HepG2 (cell line): ENCODE results near the gene FKBP14. TPM values are rescaled to one million over a fixed set of nuclear protein-coding genes. Genes with fewer than 3 reads are reported as not detected.

Experiments used
- ATAC-seq: fragments of 200-7000 bp; cut with Tn5 transposase; 3 replicates; pipeline ENCODE4 v1.9.1; 2020; ENCODE audit warnings: mild to moderate bottlenecking, moderate library complexity
- BruUV-seq: library from RNA; stranded (reverse); fragments of 400-500 nt; replicated peaks from 2 replicates; lab custom pipeline; 2021; lab: Mats Ljungman, UMichigan
- CTCF ChIA-PET: fragments of 300-600 bp; formaldehyde crosslinking; extraction: SDS; loops from one replicate; lab custom pipeline; 2021; ENCODE audit warnings: low total read pairs, inconsistent platforms, low intra/inter-chr PET ratio; lab: Yijun Ruan, JAX
- POLR2A ChIA-PET: fragments of 350-600 bp; sonication (Branson Sonifier 250); formaldehyde crosslinking; loops from one replicate; lab custom pipeline; 2020; ENCODE audit warnings: antibody characterized with exemption, inconsistent platforms; lab: Yijun Ruan, JAX
- DNase-seq: peaks from one replicate; pipeline ENCODE4 v3.0.0-alpha.2; 2015; ENCODE audit warnings: low spot score
- FAIRE-seq: peaks from 3 replicates; lab custom pipeline; 2011; peaks lifted over from hg19 to GRCh38; lab: Jason Lieb, UNC
- H2AFZ ChIP-seq: one replicate; pipeline ENCODE4 v1.6.1; 2011; ENCODE audit warnings: low read length, inconsistent platforms
- H3K27ac ChIP-seq: fragments of 300-600 bp; 3 replicates; pipeline ENCODE4 v1.8.0; 2011; ENCODE audit warnings: mixed run types, mild to moderate bottlenecking, mixed read lengths, low read length, inconsistent platforms; ENCODE audit not compliant: insufficient read depth; ENCODE audit errors: extremely low read length
- H3K27me3 ChIP-seq, 2 experiments: fragments of 200-600 bp in 1 of 2; 2 replicates in 1 of 2; 3 replicates in 1 of 2; pipeline versions ENCODE4 v1.6.0 to v1.8.0; 2011; ENCODE audit warnings: low read length in 2 of 2, mild to moderate bottlenecking in 2 of 2, moderate library complexity in 2 of 2, inconsistent platforms in 1 of 2; ENCODE audit not compliant: insufficient read depth in 2 of 2, control insufficient read depth in 1 of 2
- H3K36me3 ChIP-seq, 2 experiments: fragments of 200-600 bp in 1 of 2; replicated peaks in 1 of 2; 2 replicates in 1 of 2; 3 replicates in 1 of 2; pipeline versions ENCODE4 v1.5.1 to v1.8.0; 2011; ENCODE audit warnings: low read length in 2 of 2, inconsistent platforms in 1 of 2; ENCODE audit not compliant: insufficient read depth in 2 of 2, control insufficient read depth in 1 of 2
- H3K4me1 ChIP-seq: 2 replicates; pipeline ENCODE4 v1.5.1; 2012; ENCODE audit warnings: low read length, inconsistent platforms; ENCODE audit not compliant: insufficient read depth
- H3K4me2 ChIP-seq: 2 replicates; pipeline ENCODE4 v1.6.0; 2011; ENCODE audit warnings: low read depth, low read length, inconsistent platforms
- H3K4me3 ChIP-seq, 3 experiments: fragments of 200-600 bp in 1 of 3; sonication (generic), shearing (Covaris generic) in 1 of 3; replicated peaks in 1 of 3; 2 replicates each; pipeline ENCODE4 v1.5.1; 2011 to 2016; ENCODE audit warnings: low read length in 3 of 3, inconsistent platforms in 2 of 3, low read depth in 2 of 3, mild to moderate bottlenecking in 2 of 3, control low read depth in 1 of 3, mixed read lengths in 1 of 3; ENCODE audit not compliant: insufficient read depth in 1 of 3
- H3K79me2 ChIP-seq: one replicate; pipeline ENCODE4 v1.6.1; 2011; ENCODE audit warnings: low read length, inconsistent platforms; ENCODE audit not compliant: insufficient read depth
- H3K9ac ChIP-seq: 2 replicates; pipeline ENCODE4 v1.6.0; 2011; ENCODE audit warnings: mild to moderate bottlenecking, low read depth, low read length, inconsistent platforms; ENCODE audit not compliant: insufficient read depth
- H3K9me3 ChIP-seq: 2 replicates; pipeline ENCODE4 v1.5.1; 2012; ENCODE audit warnings: mild to moderate bottlenecking, low read length
- H4K20me1 ChIP-seq: 2 replicates; pipeline ENCODE4 v1.6.0; 2011; ENCODE audit warnings: inconsistent platforms, mild to moderate bottlenecking, low read length, moderate library complexity; ENCODE audit not compliant: insufficient read depth
- BATF2 ChIP-seq: sonication (generic); formaldehyde crosslinking; IDR thresholded peaks from 2 replicates; pipeline ENCODE4 v1.8.0; 2022; ENCODE audit warnings: mild to moderate bottlenecking, missing genetic modification reagents, moderate library complexity
- HNRNPL ChIP-seq: fragments of 200-400 bp; formaldehyde crosslinking; IDR thresholded peaks from 2 replicates; pipeline ENCODE4 v1.6.1; 2017; ENCODE audit warnings: mild to moderate bottlenecking, low read depth, low read length
- IRF9 ChIP-seq: sonication (generic); formaldehyde crosslinking; IDR thresholded peaks from 2 replicates; pipeline ENCODE4 v1.8.0; 2022; ENCODE audit warnings: missing genetic modification reagents, mild to moderate bottlenecking, borderline replicate concordance
- SAFB2 ChIP-seq: sonication (generic); formaldehyde crosslinking; IDR thresholded peaks from 2 replicates; pipeline ENCODE4 v1.5.1; 2020; ENCODE audit warnings: missing genetic modification reagents, low read depth, mild to moderate bottlenecking, borderline replicate concordance
- XBP1 ChIP-seq: sonication (generic); formaldehyde crosslinking; IDR thresholded peaks from 2 replicates; pipeline ENCODE4 v1.5.0; 2020; ENCODE audit warnings: missing genetic modification reagents
- XRCC5 ChIP-seq: fragments of 200-400 bp; formaldehyde crosslinking; optimal IDR thresholded peaks from 2 replicates; pipeline ENCODE3; 2017; ENCODE audit warnings: mild to moderate bottlenecking, low read length
- ZFP82 ChIP-seq: sonication (generic); formaldehyde crosslinking; IDR thresholded peaks from 2 replicates; pipeline ENCODE4 v1.5.1; 2020; ENCODE audit warnings: mild to moderate bottlenecking, missing genetic modification reagents, borderline replicate concordance
- ZNF274 ChIP-seq: sonication (generic); formaldehyde crosslinking; IDR thresholded peaks from 2 replicates; pipeline ENCODE4 v1.5.1; 2020; ENCODE audit warnings: mild to moderate bottlenecking, missing genetic modification reagents
- ZNF382 ChIP-seq: sonication (generic); formaldehyde crosslinking; IDR thresholded peaks from 2 replicates; pipeline ENCODE4 v1.5.0; 2020; ENCODE audit warnings: missing genetic modification reagents, mild to moderate bottlenecking, borderline replicate concordance
- ZNF468 ChIP-seq: sonication (generic); formaldehyde crosslinking; IDR thresholded peaks from 2 replicates; pipeline ENCODE4 v1.8.0; 2022; ENCODE audit warnings: mild to moderate bottlenecking, moderate library complexity, missing genetic modification reagents
- ZNF619 ChIP-seq: sonication (generic); formaldehyde crosslinking; IDR thresholded peaks from 2 replicates; pipeline ENCODE4 v1.4.0; 2020; ENCODE audit warnings: mild to moderate bottlenecking, missing genetic modification reagents
- ZNF678 ChIP-seq: sonication (generic); formaldehyde crosslinking; IDR thresholded peaks from 2 replicates; pipeline ENCODE4 v1.4.0; 2020; ENCODE audit warnings: mild to moderate bottlenecking, missing genetic modification reagents
- ZNF768 ChIP-seq: sonication (generic); formaldehyde crosslinking; IDR thresholded peaks from 2 replicates; pipeline ENCODE4 v1.4.0; 2020; ENCODE audit warnings: missing genetic modification reagents
- ZSCAN12 ChIP-seq: sonication (generic); formaldehyde crosslinking; IDR thresholded peaks from 2 replicates; pipeline ENCODE4 v1.9.0; 2021; ENCODE audit warnings: mild to moderate bottlenecking, missing genetic modification reagents
- in situ Hi-C: cut with HindIII; loops from 2 replicates; pipeline ENCODE4 v1.10.0; 2017; ENCODE audit warnings: low pct_unique_long_range_greater_than_20kb; ENCODE audit not compliant: extremely low pct_ligation_motif_present
- intact Hi-C: fragments of 100-400 bp; cut with micrococcal nuclease; formaldehyde crosslinking; loops from one replicate; pipeline ENCODE4 v1.10.0; 2022; ENCODE audit not compliant: unreplicated experiment
- polyA plus RNA-seq, 8 experiments: library from polyadenylated mRNA; depleted of rRNA in 3 of 8; stranded (reverse) in 7 of 8; unstranded in 1 of 8; fragments of >200 nt; fragmentation: Illumina TruSeq in 4 of 8; extraction: Trizol in 4 of 8; gene quantifications; 2 replicates each; pipeline versions ENCODE4 v1.2.1 to v1.2.3, GENCODE V29; 2011 to 2016; ENCODE audit warnings: low read depth in 4 of 8, missing spikeins in 1 of 8, mixed read lengths in 1 of 8; ENCODE audit not compliant: insufficient read depth in 1 of 8
- total RNA-seq, 5 experiments: library from RNA; depleted of rRNA; stranded (reverse); fragments of >200 nt; fragmentation: Illumina TruSeq; extraction: Trizol; gene quantifications; 2 replicates each; pipeline ENCODE4 v1.2.3, GENCODE V29; 2016; ENCODE audit warnings: low read depth in 1 of 5
- TF ChIP-seq, protein P1 (sequence below): sonication (generic); formaldehyde crosslinking; IDR thresholded peaks from 2 replicates; pipeline ENCODE4 v1.5.0; 2020; ENCODE audit warnings: mild to moderate bottlenecking, missing genetic modification reagents, moderate library complexity
- TF ChIP-seq, protein P2 (sequence below): sonication (generic); IDR thresholded peaks from 2 replicates; pipeline ENCODE4 v1.6.1; 2016; ENCODE audit warnings: low read depth, borderline replicate concordance

FKBP14 gene
- total and polyA plus RNA-seq, 2 of the 13 experiments (the other 11 are each of a cell fraction or from before 2014, with no cell fraction given): 20.0 to 32.3 TPM

- no peak for FAIRE-seq
- intact Hi-C loops: no loop called here
- H3K79me2 ChIP-seq: peaks cover 80% of the 10 kb centered on the region
These were observed 46.4 kb downstream of the FKBP14 start for GRCh38 chr7:29980151-29980550.

More at GRCh38 chr7:29980151-29980550, 46.4 kb downstream of the FKBP14 start:
- Histone ChIP-seq H3K27ac (no peak overlapping the region), H3K4me2 (no peak overlapping the region), H3K27me3 (no peaks in the 10 kb centered on the region), H3K4me1 (no peaks in the 10 kb centered on the region), H4K20me1 (peaks cover 18% of the 10 kb centered on the region), H3K36me3 (peaks cover 1 to 6% of the 10 kb centered on the region in 2 experiments; a peak in 2 of 5 replicates), H2AFZ (no peak overlapping the region), H3K9ac (no peak overlapping the region), H3K4me3 (no peak overlapping the region), H3K9me3 (no peaks in the 10 kb centered on the region)
- no peak for TF ChIP-seq XRCC5
- TF ChIP-seq BATF2 (CRISPR knock-in tag): no peak
- TF ChIP-seq ZNF382: no peak
- no peak for TF ChIP-seq HNRNPL
- no peak for TF ChIP-seq ZSCAN12 (CRISPR knock-in tag)
- no peak for TF ChIP-seq XBP1
- TF ChIP-seq ZNF678 (CRISPR knock-in tag): no peak
- TF ChIP-seq, protein P1, sequence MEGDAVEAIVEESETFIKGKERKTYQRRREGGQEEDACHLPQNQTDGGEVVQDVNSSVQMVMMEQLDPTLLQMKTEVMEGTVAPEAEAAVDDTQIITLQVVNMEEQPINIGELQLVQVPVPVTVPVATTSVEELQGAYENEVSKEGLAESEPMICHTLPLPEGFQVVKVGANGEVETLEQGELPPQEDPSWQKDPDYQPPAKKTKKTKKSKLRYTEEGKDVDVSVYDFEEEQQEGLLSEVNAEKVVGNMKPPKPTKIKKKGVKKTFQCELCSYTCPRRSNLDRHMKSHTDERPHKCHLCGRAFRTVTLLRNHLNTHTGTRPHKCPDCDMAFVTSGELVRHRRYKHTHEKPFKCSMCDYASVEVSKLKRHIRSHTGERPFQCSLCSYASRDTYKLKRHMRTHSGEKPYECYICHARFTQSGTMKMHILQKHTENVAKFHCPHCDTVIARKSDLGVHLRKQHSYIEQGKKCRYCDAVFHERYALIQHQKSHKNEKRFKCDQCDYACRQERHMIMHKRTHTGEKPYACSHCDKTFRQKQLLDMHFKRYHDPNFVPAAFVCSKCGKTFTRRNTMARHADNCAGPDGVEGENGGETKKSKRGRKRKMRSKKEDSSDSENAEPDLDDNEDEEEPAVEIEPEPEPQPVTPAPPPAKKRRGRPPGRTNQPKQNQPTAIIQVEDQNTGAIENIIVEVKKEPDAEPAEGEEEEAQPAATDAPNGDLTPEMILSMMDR (CRISPR knock-in tag): no peak
- TF ChIP-seq ZNF768: no peak
- no peak for TF ChIP-seq ZNF468 (CRISPR knock-in tag)
- TF ChIP-seq, protein P2, sequence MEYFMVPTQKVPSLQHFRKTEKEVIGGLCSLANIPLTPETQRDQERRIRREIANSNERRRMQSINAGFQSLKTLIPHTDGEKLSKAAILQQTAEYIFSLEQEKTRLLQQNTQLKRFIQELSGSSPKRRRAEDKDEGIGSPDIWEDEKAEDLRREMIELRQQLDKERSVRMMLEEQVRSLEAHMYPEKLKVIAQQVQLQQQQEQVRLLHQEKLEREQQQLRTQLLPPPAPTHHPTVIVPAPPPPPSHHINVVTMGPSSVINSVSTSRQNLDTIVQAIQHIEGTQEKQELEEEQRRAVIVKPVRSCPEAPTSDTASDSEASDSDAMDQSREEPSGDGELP: no peak
- no peak for TF ChIP-seq ZFP82 (CRISPR knock-in tag)
- TF ChIP-seq ZNF619 (CRISPR knock-in tag): no peak
- TF ChIP-seq ZNF274 (CRISPR knock-in tag): no peak
- no peak for TF ChIP-seq SAFB2 (CRISPR knock-in tag)
- no peak for TF ChIP-seq IRF9
- in situ Hi-C loops: no loop called here
- BruUV-seq: no TSS peak
- ATAC-seq (no peak), DNase-seq (no peak)
- POLR2A ChIA-PET: no interaction called here
- CTCF ChIA-PET: no interaction called here
